Panc1 (cell line): ENCODE results near the gene FAM110A. TPM values are rescaled to one million over a fixed set of nuclear protein-coding genes. Genes with fewer than 3 reads are reported as not detected.

Source experiments
- ATAC-seq: fragments of 200-7000 bp; cut with Tn5 transposase; 2 replicates; pipeline ENCODE4 v1.9.1; 2020; ENCODE audit warnings: mild to moderate bottlenecking, moderate library complexity
- BruUV-seq: library from RNA; stranded (reverse); fragments of 400-500 nt; replicated peaks from 2 replicates; lab custom pipeline; 2021; lab: Mats Ljungman, UMichigan
- CTCF ChIA-PET: fragments of 300-600 bp; sonication (Branson Sonifier 250); formaldehyde crosslinking; loops from one replicate; lab custom pipeline; 2022; ENCODE audit warnings: antibody characterized with exemption; lab: Charles Lee
- POLR2A ChIA-PET: fragments of 300-600 bp; sonication (Branson Sonifier 250); formaldehyde crosslinking; loops from one replicate; lab custom pipeline; 2022; ENCODE audit warnings: antibody characterized with exemption; lab: Charles Lee
- DNase-seq: peaks from one replicate; pipeline ENCODE4 v3.0.0-alpha.2; 2010; ENCODE audit warnings: low read depth, low spot score
- H3K27ac ChIP-seq: 2 replicates; pipeline ENCODE4 v1.5.1; 2011; ENCODE audit warnings: mild to moderate bottlenecking, low read length, inconsistent platforms
- H3K27me3 ChIP-seq: fragments of 200-500 bp; sonication (Bioruptor generic); 2 replicates; pipeline ENCODE4 v1.6.0; 2014; ENCODE audit warnings: low read length, inconsistent platforms; ENCODE audit not compliant: control insufficient read depth, insufficient read depth
- H3K36me3 ChIP-seq: fragments of 200-500 bp; sonication (Bioruptor generic); 2 replicates; pipeline ENCODE4 v1.5.1; 2014; ENCODE audit warnings: inconsistent platforms, mild to moderate bottlenecking, low read length, moderate library complexity; ENCODE audit not compliant: control insufficient read depth, insufficient read depth
- H3K4me1 ChIP-seq: 2 replicates; pipeline ENCODE4 v1.5.1; 2011; ENCODE audit warnings: inconsistent platforms, mild to moderate bottlenecking, low read length, moderate library complexity; ENCODE audit not compliant: control insufficient read depth, insufficient read depth
- H3K4me3 ChIP-seq, 2 experiments: 2 replicates each; pipeline ENCODE4 v1.5.1; 2011 to 2012; ENCODE audit warnings: low read depth in 2 of 2, low read length in 2 of 2, mild to moderate bottlenecking in 2 of 2, inconsistent platforms in 1 of 2, moderate library complexity in 1 of 2
- H3K9me3 ChIP-seq: fragments of 200-500 bp; sonication (Bioruptor generic); 2 replicates; pipeline ENCODE4 v1.5.1; 2014; ENCODE audit warnings: low read depth, mild to moderate bottlenecking, inconsistent platforms, low read length, moderate library complexity; ENCODE audit not compliant: control insufficient read depth, insufficient read depth
- POLR2AphosphoS5 ChIP-seq: IDR thresholded peaks from 2 replicates; pipeline ENCODE4 v1.6.1; 2012; ENCODE audit warnings: mild to moderate bottlenecking, low read depth, low read length, moderate library complexity
- REST ChIP-seq, 2 experiments: IDR thresholded peaks; 2 replicates each; pipeline ENCODE4 v1.6.1; 2011 to 2012; ENCODE audit warnings: low read depth in 2 of 2, control low read depth in 1 of 2, low read length in 1 of 2, mild to moderate bottlenecking in 1 of 2, moderate library complexity in 1 of 2; ENCODE audit not compliant: insufficient read depth in 1 of 2
- SIN3A ChIP-seq: IDR thresholded peaks from 2 replicates; pipeline ENCODE4 v1.6.1; 2012; ENCODE audit warnings: low read depth, mild to moderate bottlenecking, low read length, moderate library complexity, borderline replicate concordance; ENCODE audit not compliant: insufficient read depth
- TCF7L2 ChIP-seq: IDR thresholded peaks from 2 replicates; pipeline ENCODE4 v1.6.1; 2011; ENCODE audit warnings: mild to moderate bottlenecking, low read depth, low read length, inconsistent platforms
- in situ Hi-C: cut with HindIII; loops from 2 replicates; pipeline ENCODE4 v1.10.0; 2016; ENCODE audit warnings: low sequenced_read_pairs, low pct_unique_long_range_greater_than_20kb
- intact Hi-C: fragments of 100-400 bp; cut with micrococcal nuclease; formaldehyde crosslinking; loops from one replicate; pipeline ENCODE4 v1.10.0; 2022; ENCODE audit not compliant: unreplicated experiment
- total RNA-seq: library from RNA; stranded (reverse); gene quantifications from one replicate; pipeline ENCODE4 v1.2.1, GENCODE V29; 2021; ENCODE audit not compliant: unreplicated experiment
- TF ChIP-seq, protein P1 (sequence below): fragments of 450-650 bp; IDR thresholded peaks from 2 replicates; pipeline ENCODE4 v1.5.1; 2017; ENCODE audit warnings: mild to moderate bottlenecking

The FAM110A gene
- total RNA-seq, 1 experiment from 2014 or later: 7.8 TPM

DNA sequence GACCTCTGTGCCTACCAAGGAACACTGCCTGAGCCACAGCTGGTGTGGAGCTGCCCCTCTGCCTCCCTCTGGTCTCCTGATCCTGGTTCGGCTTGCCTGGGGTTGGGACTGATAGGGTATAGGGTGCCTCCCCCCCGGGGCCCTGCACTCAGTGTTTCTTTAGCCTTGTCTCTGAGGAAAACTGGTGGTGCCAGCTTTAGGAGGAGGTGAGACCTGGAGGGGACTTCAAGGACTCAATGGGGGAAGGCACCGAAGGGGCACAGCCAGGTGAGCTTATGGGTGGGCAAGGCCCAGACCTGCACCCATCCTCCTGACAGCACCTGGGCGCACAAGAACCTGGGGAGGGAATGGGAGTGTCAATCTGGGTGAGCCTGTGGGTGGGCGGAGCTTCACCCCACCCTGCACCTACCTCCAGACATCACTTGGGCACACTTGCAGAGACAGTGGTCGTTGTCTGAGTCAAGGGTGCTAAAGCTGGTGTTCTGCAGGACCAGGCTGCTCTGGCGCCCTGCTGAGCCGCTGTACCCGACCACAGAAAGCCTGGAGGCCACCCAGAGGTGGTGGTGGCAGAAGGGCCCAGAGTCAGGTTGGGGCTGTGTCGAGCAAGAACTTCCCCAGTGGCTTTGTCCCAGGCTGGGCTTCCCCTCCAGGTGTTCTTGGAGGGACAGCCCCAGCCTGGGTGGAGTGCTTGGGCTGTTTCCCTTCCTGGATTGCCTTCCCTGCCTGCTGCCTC is 40.5 kb downstream of the FAM110A start:
- Histone ChIP-seq H3K27ac (no peak overlapping the region), H3K4me3 (no peak overlapping the region), H3K27me3 (no peaks in the 10 kb centered on the region), H3K4me1 (no peaks in the 10 kb centered on the region), H3K36me3 (no peaks in the 10 kb centered on the region), H3K9me3 (no peaks in the 10 kb centered on the region)
- in situ Hi-C loops (no loop called here), intact Hi-C loops (no loop called here)
- DNase-seq (no peak), ATAC-seq (no peak)
- CTCF ChIA-PET: no interaction called here
- no TSS peak for BruUV-seq
- POLR2A ChIA-PET: no interaction called here
- TF ChIP-seq, protein P1, sequence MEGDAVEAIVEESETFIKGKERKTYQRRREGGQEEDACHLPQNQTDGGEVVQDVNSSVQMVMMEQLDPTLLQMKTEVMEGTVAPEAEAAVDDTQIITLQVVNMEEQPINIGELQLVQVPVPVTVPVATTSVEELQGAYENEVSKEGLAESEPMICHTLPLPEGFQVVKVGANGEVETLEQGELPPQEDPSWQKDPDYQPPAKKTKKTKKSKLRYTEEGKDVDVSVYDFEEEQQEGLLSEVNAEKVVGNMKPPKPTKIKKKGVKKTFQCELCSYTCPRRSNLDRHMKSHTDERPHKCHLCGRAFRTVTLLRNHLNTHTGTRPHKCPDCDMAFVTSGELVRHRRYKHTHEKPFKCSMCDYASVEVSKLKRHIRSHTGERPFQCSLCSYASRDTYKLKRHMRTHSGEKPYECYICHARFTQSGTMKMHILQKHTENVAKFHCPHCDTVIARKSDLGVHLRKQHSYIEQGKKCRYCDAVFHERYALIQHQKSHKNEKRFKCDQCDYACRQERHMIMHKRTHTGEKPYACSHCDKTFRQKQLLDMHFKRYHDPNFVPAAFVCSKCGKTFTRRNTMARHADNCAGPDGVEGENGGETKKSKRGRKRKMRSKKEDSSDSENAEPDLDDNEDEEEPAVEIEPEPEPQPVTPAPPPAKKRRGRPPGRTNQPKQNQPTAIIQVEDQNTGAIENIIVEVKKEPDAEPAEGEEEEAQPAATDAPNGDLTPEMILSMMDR: no peak
- TF ChIP-seq TCF7L2 (no peak), SIN3A (no peak), POLR2AphosphoS5 (no peak), REST (IDR thresholded peaks at IDR 0.05; ENCODE audit: insufficient read depth in 1 of 2, low read depth in 2 of 2, low read length in 1 of 2) (no peak)

DNA sequence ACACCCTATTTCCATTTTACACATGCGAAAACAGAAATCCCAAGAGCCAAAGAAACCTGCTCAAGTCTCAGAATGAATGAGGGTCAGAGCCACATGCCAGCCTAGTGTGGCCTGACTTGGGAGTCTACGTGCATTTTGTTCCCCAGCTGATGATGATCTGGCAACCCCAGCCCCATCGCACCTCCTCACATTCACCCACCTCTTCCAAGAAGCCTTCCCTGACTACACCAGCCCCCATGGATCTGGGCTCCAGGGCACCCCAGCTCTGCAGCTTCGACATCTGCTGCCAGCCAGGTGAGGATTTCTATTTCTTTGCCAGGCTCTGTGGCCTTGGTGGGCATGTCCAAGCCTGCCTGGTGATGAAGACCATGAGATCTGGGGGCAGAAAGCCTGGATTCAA is 41.6 kb downstream of the FAM110A start:
- in situ Hi-C loops: no loop called here
- ATAC-seq: no peak
- no peak overlapping the region for H3K27ac ChIP-seq

More for the DNA sequence above, 41.6 kb downstream of the FAM110A start:
- Histone ChIP-seq H3K4me1 (no peaks in the 10 kb centered on the region), H3K36me3 (no peaks in the 10 kb centered on the region), H3K4me3 (no peak overlapping the region), H3K27me3 (no peaks in the 10 kb centered on the region), H3K9me3 (no peaks in the 10 kb centered on the region)
- DNase-seq: no peak
- TF ChIP-seq, protein P1: no peak
- no peak for TF ChIP-seq REST (IDR thresholded peaks at IDR 0.05; ENCODE audit: insufficient read depth in 1 of 2, low read depth in 2 of 2, low read length in 1 of 2)
- TF ChIP-seq POLR2AphosphoS5: no peak
- TF ChIP-seq SIN3A: no peak
- TF ChIP-seq TCF7L2: no peak
- intact Hi-C loops: no loop called here
- BruUV-seq: no TSS peak
- ChIA-PET POLR2A (no interaction called here), CTCF (no interaction called here)
